GM18508 (cell line): ENCODE data around the gene SLIT3.

Experiments used
- ATAC-seq: cut with Tn5 transposase; IDR thresholded peaks from one replicate; pipeline ENCODE4 v1.9.1; 2021; ENCODE audit warnings: moderate number of reproducible peaks; ENCODE audit not compliant: insufficient read depth, unreplicated experiment

SLIT3 gene

GRCh38 chr5:169299663-169300467 is 1.1 kb downstream of the SLIT3 start:
- no peak for ATAC-seq

- no peak for ATAC-seq
Observed at GRCh38 chr5:169299191-169299662, 1.7 kb downstream of the SLIT3 start.

GRCh38 chr5:169298193-169298592 is 2.7 kb downstream of the SLIT3 start:
- ATAC-seq, result no peak

- no peak for ATAC-seq
Observed at GRCh38 chr5:169296419-169297143, 4.4 kb downstream of the SLIT3 start.

GRCh38 chr5:169295306-169295705 is 5.6 kb downstream of the SLIT3 start:
- ATAC-seq, result no peak

GRCh38 chr5:169294621-169295020 is 6.3 kb downstream of the SLIT3 start:
- no peak for ATAC-seq

- ATAC-seq, result no peak
Observed at GRCh38 chr5:169291877-169292276, 9.1 kb downstream of the SLIT3 start.

- ATAC-seq, result no peak
Observed at GRCh38 chr5:169290895-169291294, 10.0 kb downstream of the SLIT3 start.

- no peak for ATAC-seq
Observed at GRCh38 chr5:169289520-169289919, 11.4 kb downstream of the SLIT3 start.

GRCh38 chr5:169288066-169288930 is 12.6 kb downstream of the SLIT3 start:
- no peak for ATAC-seq

- no peak for ATAC-seq
Observed at GRCh38 chr5:169287529-169287928, 13.4 kb downstream of the SLIT3 start.

- ATAC-seq, result no peak
Observed at GRCh38 chr5:169286572-169287300, 14.2 kb downstream of the SLIT3 start.

- no peak for ATAC-seq
Observed at GRCh38 chr5:169283887-169284286, 17.1 kb downstream of the SLIT3 start.

GRCh38 chr5:169281625-169282024 is 19.3 kb downstream of the SLIT3 start:
- ATAC-seq, result no peak

GRCh38 chr5:169280696-169281095 is 20.2 kb downstream of the SLIT3 start:
- no peak for ATAC-seq

GRCh38 chr5:169280286-169280685 is 20.7 kb downstream of the SLIT3 start:
- no peak for ATAC-seq

- ATAC-seq, result no peak
Observed at GRCh38 chr5:169279125-169279524, 21.8 kb downstream of the SLIT3 start.

GRCh38 chr5:169273881-169274280 is 27.1 kb downstream of the SLIT3 start:
- ATAC-seq, result no peak

GRCh38 chr5:169273451-169273850 is 27.5 kb downstream of the SLIT3 start:
- ATAC-seq, result no peak
